Fibroblast of peridontal ligament (primary cell): ENCODE results near the gene COMMD1.
"Not testable (repeated sequence)": the region's sequence is repeated elsewhere in the genome, so short reads cannot be mapped to it uniquely, and the experiment has no call there.

Experiments
- DNase-seq: peaks from one replicate; pipeline ENCODE4 v3.0.0-alpha.2; 2010; ENCODE audit errors: extremely low read depth

COMMD1 gene

DNA sequence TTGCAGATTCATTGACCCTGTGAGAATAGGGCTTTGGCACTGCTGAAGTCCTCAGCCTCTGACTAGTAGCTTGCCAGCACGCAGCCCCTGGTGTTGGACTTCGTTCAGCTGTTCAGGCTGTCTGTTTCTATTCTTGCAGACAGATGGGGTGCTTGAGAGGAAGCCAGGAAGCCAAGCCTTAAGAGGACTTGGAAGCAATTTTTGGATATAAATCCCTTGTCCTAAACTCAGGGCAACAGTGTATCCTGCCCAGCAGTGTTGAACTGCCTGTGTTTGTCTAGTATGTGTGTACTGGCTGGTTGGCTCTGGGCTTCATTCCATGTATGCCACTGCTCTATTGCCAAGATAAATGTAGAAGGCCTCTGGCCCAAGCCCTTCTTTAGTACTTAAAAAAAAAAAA, 108.6 kb downstream of the COMMD1 start:
- peak; percentile 94 for DNase-seq

- DNase-seq = no peak
Measured at GRCh38 chr2:62016957-62017356, 111.5 kb downstream of the COMMD1 start.

GRCh38 chr2:62029910-62030309, 124.4 kb downstream of the COMMD1 start:
- no peak for DNase-seq

DNA sequence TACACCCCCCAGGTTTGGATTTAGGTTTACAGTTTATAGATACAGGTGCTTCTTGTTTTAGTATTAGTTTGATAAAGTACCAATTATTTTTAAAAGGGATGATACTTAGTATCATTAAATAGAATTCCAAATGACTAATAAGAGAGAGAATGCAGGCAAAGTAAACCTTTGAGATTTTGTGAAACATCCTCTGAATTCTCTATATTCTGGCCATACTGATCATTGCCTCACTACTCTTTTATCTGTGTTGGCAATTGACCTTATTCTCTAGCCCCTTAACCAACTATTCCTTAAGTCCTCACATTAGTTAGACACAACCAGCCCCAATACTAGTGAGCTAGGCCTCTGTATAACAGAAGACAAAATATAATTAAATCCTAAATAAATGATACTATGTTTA, 125.4 kb downstream of the COMMD1 start:
- no peak for DNase-seq

DNA sequence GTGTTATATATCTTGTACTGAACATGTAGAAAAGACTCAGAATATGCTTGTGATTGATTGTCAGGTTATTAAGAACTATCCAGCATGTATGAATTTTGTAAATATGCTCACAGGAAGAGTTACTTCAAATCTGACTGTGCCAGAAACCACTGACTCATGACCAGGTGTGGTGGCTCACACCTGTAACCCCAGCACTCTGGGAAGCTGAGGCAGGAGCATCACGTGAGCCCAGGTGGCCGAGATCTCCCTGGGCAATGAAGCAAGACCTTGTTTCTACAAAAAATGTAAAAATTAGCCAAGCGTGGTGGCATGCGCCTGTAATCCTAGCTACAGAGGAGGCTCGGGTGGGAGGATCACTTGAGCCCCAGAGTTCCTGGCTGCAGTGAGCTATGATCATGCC, 126.6 kb downstream of the COMMD1 start:
- DNase-seq = no peak

- DNase-seq = peak; percentile 6
Measured at GRCh38 chr2:62034715-62035114, 129.2 kb downstream of the COMMD1 start.

DNA sequence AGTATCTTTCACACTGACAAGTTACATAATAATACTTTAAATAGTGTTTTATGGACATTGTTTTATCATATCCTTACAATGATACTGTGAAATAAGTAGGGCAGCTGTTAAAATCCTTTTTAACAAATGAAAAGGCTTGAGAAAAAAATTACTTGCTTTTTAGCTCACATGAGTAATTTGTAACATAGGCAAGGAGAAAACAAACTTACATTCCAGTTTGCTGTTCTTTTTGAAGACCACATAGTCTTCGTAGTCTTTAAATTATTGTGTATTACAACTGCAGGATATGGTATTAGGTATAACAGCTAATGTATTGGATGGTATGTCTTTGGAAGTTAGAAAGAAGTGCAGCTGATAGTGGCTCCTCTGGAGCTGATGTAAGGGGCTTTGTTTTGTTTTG, 130.8 kb downstream of the COMMD1 start:
- DNase-seq = no peak

- no peak for DNase-seq
Measured at GRCh38 chr2:62036761-62037250, 131.3 kb downstream of the COMMD1 start.

DNA sequence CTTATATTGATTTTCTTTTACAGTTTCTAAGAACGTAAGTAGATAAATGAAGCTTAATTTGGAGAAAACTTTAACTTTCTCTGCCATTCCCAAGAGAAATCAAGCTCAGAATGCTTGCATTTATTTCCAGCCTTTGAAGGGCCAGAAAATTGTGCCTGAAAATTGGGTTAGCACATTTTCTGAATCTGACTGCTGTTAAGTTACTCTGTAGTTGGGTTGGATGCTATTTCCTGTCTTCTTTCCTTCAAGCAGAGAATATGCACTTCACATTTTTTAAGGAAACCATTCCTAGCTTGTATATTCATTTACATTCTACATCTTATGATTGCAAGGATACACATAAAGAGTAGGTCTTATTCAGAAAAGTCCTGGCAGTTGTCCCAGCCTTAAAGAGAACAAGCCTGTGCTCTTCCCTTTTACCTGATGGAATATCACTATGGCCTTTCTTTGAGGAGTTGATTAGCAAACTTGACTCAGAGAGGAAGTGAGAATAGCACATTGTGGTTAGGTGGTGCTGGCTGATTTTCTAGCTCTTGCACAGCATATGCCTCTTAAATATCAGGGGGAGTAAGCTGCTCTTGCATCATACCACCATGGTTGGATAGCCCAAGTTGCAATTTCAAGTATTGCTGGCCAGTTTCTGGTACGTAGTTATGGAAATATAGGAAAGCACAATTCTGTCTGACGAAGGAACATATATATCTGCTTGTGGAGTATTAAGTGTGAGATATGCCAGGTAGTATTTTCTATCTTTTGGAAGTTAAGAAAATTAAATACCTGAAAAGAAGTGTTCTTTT, 133.7 kb downstream of the COMMD1 start:
- DNase-seq = peak; percentile 49

- DNase-seq = no peak
Measured at GRCh38 chr2:62040926-62041325, 135.5 kb downstream of the COMMD1 start.

DNA sequence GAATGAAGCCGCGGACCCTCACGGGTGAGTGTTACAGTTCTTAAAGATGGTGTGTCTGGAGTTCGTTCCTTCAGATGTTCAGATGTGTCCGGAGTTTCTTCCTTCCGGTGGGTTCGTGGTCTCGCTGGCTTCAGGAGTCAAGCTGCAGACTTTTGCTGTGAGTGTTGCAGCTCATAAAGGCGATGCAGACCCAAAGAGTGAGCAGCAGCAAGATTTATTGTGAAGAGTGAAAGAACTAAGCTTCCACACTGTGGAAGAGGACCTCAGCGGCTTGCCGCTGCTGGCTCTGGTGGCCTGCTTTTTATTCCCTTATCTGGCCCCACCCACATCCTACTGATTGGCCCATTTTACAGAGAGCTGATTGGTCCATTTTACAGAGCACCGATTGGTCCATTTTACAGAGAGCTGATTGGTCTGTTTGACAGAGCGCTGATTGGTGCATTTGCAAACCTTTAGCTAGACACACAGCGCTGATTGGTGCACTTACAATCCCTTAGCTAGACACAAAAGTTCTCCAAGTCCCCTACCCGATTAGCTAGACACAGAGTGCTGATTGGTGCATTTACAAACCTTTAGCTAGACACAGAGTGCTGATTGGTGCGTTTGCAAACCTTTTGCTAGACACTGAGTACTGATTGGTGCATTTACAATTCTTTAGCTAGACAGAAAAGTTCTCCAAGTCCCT, 136.4 kb downstream of the COMMD1 start:
- DNase-seq = not testable (repeated sequence)

DNA sequence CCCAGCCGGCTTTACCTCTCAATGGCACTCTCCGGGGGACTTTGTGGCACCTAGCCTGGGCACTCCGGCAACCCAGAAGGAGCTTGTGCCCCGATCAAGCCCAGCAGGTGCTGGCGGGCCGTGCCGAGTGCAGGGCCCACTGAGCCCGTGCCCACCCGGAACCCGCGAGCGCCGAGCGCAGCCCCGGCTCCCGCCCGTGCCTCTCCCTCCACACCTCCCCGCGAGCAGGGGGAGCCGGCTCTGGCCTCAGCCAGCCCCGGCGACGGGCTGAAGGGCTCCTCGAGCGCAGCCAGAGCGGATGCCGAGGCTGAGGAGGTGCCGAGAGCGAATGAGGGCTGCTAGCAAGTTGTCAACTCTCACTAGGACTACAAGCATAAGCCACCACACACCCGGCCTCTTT, 136.9 kb downstream of the COMMD1 start:
- DNase-seq = no peak

- DNase-seq = peak; percentile 13
Measured at GRCh38 chr2:62042944-62043343, 137.5 kb downstream of the COMMD1 start.

GRCh38 chr2:62045017-62045543, 139.6 kb downstream of the COMMD1 start:
- DNase-seq = no peak

- no peak for DNase-seq
Measured at GRCh38 chr2:62046141-62046540, 140.7 kb downstream of the COMMD1 start.

GRCh38 chr2:62050456-62051045, 145.1 kb downstream of the COMMD1 start:
- peak; percentile 8 for DNase-seq

DNA sequence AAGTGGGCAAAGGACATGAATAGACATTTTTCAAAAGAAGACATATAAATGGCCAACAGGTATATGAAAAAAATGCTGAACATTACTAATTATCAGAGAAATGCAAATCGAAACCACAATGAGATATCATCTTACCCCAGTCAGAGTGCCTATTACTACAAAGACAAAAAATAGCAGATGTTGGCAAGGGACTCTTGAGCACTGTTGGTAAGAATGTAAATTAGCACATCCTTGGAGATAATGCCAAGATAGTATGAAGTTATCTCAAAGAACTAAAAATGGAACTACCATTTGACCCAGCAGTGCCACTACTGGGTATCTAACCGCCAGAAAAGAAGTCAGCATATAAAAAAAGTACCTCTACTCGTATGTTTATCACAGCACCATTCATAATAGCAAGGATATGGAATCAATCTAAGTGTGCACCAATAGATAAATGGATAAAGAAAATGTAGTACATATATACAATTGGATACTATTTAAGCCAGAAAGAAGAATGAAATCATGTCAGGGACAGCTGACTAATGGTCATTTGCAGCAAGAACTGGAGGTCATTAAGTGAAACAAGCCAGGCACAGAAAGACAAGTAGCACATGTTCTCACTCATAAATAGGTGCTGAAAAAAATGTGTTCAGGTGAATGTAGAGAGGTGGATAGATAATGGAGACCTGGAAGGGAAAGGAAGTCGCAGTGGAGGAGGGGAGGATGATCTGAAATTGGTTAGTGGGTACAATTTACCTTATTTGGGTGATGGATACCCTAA, 148.7 kb downstream of the COMMD1 start:
- no peak for DNase-seq

DNA sequence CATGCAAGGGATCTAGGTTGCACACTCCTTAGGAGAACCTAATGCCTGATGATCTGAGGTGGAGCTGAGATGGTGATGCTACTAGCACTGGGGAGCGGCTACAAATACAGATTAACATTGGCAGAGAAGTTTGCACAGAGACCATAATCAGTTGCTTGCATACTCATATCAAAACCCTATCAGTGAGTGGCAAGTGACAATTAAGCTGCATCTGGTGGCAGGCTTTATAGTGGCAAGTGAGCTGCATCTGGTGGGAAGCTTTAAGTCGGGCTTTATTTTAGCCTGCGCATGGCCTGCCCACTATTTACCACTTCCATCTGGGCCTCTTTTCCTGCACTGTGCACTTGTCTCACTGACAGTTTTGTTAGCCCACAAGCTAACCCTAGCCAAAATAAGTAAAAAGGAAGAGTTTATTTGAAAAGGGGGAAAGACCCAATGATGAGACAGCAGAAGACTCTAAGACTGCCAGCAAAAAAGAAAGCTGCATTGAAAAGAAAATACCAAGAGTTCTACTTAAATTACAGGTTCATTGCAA, 149.5 kb downstream of the COMMD1 start:
- no peak for DNase-seq

GRCh38 chr2:62055724-62056336, 150.4 kb downstream of the COMMD1 start:
- no peak for DNase-seq

- no peak for DNase-seq
Measured at GRCh38 chr2:62056341-62056740, 150.9 kb downstream of the COMMD1 start.

DNA sequence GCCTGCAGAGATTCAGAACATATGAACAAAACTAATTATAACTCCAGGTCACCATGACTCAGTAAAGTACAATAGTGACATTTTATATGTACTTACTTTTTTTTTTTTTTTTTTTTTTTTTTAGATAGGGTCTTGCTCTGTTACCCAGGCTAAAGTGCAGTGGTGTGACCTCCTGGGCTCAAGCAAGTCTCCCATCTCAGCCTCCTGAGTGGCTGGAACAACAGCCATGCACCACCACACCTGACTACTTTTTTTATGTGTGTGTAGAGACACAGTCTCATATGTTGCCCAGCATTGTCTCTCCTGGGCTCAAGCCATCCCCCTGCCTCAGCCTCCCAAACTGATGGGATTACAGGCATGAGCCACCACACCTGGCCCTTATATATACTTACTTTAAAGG, 159.8 kb downstream of the COMMD1 start:
- DNase-seq = no peak
